HL-60 (cell line): ENCODE data around the gene TMTC1.

Source experiments
- CTCF ChIP-seq: IDR thresholded peaks from one replicate; pipeline ENCODE4 v1.5.1; 2011; ENCODE audit warnings: low read length, control low read depth, inconsistent platforms; ENCODE audit not compliant: insufficient read depth
- GABPA ChIP-seq: IDR thresholded peaks from 2 replicates; pipeline ENCODE4 v1.6.1; 2012; ENCODE audit warnings: low read depth
- POLR2AphosphoS5 ChIP-seq: IDR thresholded peaks from 2 replicates; pipeline ENCODE4 v1.6.1; 2012; ENCODE audit warnings: low read depth
- SPI1 ChIP-seq: IDR thresholded peaks from 2 replicates; pipeline ENCODE4 v1.6.1; 2012; ENCODE audit warnings: low read depth, mild to moderate bottlenecking, borderline replicate concordance
- TF ChIP-seq, protein P1 (sequence below): IDR thresholded peaks from 2 replicates; pipeline ENCODE4 v1.6.1; 2012; ENCODE audit warnings: low read depth; ENCODE audit not compliant: insufficient replicate concordance

DNA sequence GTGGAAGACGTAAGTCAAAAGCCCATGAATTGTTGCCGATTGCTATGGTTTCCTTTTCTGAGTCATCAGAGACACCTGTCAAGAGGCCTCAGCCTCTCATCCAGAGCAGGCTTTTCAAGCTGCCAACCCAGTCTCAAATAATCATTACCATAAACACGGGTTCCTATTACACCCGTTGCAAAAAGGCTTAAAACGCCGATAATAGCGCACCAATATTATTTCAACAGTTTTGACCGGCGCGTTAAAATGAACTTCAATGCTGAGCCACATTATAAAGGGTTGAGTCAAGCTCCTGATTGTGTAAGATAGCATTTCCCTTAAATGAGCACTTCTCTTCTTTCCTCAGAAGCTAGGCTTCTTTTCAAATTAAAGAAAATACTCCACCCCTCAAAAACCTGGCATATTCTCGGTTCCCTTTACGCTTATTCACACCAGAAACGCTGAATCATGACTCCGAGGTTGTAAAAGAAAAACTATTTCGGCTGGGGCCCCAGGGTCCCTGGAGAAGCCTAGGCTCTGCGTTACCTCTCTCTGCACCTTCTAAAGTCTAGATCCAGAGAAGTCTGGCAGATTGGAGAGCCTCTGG is 1.4 kb downstream of the TMTC1 start:
- TF ChIP-seq CTCF (no peak), SPI1 (peak; percentile 59; the same call in 1 of the 2 replicates), POLR2AphosphoS5 (no peak), GABPA (no peak)
- TF ChIP-seq, protein P1, sequence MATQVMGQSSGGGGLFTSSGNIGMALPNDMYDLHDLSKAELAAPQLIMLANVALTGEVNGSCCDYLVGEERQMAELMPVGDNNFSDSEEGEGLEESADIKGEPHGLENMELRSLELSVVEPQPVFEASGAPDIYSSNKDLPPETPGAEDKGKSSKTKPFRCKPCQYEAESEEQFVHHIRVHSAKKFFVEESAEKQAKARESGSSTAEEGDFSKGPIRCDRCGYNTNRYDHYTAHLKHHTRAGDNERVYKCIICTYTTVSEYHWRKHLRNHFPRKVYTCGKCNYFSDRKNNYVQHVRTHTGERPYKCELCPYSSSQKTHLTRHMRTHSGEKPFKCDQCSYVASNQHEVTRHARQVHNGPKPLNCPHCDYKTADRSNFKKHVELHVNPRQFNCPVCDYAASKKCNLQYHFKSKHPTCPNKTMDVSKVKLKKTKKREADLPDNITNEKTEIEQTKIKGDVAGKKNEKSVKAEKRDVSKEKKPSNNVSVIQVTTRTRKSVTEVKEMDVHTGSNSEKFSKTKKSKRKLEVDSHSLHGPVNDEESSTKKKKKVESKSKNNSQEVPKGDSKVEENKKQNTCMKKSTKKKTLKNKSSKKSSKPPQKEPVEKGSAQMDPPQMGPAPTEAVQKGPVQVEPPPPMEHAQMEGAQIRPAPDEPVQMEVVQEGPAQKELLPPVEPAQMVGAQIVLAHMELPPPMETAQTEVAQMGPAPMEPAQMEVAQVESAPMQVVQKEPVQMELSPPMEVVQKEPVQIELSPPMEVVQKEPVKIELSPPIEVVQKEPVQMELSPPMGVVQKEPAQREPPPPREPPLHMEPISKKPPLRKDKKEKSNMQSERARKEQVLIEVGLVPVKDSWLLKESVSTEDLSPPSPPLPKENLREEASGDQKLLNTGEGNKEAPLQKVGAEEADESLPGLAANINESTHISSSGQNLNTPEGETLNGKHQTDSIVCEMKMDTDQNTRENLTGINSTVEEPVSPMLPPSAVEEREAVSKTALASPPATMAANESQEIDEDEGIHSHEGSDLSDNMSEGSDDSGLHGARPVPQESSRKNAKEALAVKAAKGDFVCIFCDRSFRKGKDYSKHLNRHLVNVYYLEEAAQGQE = no peak
